Measurements from ENCODE around the gene HOXB8.

- TF ChIP-seq CTCF (IDR thresholded peaks at IDR 0.05) (no peak), EZH2 (IDR thresholded peaks at IDR 0.05) (peak; percentile 91)
Observed at GRCh38 chr17:48576479-48577309, 38.4 kb downstream of the HOXB8 start.
